GM15510 (cell line): Measurements from ENCODE around the gene SMU1.

ENCODE experiments used
- POLR2A ChIP-seq: IDR thresholded peaks from 3 replicates; pipeline ENCODE4 v1.6.1; 2011; ENCODE audit warnings: borderline replicate concordance; ENCODE audit not compliant: insufficient read length; ENCODE audit errors: extremely low read depth

SMU1 gene

DNA sequence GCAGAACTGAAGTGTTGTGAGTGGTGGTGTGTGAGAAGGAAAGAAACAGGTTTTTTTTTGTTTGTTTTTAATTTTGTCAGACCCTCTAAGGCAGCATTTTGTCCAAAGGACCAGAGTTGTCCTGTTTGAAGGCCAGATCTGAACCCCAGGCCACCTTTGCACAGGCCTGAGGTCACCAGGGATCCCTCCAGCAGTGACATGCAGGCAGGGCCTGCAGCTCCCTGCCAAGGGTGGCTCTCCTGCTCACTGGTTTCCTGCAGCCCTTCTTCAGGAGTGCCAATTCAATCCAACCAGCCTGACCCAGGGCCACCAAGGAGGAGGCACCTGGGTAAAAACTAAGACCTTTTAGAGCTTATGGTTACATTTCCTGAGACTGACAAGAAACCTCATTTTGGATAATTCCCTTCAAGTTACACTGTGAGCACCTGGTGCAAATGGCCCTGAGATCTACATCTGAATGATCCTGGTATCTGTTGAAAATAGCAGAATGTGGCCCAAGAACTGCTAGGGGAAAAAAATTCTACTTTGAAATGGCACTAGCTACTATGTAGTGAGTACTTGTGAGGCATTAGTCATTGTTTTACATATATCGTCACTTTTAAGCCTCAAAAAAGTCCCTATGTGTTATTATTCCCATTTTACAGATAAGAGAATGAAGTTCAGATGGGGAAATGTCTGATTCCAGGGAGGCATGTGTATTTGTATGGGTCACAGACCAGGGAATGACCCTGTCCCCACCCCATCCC lies 33.5 kb upstream of the SMU1 start:
- TF ChIP-seq POLR2A: no peak

DNA sequence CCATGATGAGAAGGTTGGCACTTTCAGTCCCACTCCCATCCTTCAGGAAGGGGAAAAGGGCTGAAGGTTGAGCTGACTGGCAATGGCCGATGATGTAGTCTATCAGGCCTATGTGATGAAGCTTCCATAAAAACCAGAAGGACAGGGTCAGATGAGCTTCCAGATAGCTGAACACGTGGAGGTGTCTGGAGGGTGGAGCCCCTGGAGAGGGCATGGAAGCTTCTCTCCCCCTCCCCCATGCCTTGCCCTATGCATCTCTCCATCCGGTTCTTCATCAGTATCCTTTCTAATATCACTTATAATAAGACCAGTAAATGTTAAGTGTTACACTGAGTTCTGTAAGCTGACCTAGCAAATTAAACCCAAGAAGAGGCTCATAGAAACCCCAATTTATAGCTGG lies 32.6 kb upstream of the SMU1 start:
- no peak for TF ChIP-seq POLR2A

DNA sequence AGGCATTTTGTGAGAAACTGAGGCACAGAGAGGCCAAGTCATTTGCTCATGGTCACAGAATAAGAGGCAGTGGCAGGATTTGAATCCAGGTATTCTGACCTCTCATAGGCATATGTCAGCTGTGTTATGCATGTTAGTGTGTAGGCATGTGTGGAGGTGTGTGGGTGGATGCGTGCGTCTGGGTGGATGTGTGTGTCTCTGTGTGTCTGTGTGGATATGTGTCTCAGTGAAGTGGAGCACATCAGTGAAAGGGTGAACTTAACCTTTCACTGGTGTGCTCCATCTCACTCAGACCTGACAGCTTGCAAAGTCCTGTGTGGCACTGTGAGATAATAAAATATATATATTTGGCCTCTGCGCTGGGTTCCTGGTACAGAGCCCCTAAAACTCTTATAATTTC lies 32.0 kb upstream of the SMU1 start:
- no peak for TF ChIP-seq POLR2A

DNA sequence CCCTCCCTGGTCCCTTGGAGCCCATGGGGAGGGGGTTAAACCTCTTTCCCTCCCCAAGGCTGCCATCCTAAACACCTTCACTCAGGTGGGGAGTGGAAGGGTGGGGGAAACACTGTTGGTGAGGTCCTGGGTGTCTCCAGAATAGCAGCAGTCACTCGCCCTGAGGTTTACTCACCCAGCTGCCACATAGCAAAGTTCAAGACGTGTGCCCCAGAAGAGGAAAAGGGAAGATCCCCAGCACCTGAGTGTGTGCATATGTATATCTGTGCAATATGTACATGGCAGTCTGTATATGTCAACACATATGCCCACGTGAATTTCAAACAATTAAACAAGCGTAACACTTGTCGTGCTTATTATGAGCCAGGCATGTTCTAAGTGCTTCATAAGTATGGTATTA lies 31.3 kb upstream of the SMU1 start:
- TF ChIP-seq POLR2A: no peak

DNA sequence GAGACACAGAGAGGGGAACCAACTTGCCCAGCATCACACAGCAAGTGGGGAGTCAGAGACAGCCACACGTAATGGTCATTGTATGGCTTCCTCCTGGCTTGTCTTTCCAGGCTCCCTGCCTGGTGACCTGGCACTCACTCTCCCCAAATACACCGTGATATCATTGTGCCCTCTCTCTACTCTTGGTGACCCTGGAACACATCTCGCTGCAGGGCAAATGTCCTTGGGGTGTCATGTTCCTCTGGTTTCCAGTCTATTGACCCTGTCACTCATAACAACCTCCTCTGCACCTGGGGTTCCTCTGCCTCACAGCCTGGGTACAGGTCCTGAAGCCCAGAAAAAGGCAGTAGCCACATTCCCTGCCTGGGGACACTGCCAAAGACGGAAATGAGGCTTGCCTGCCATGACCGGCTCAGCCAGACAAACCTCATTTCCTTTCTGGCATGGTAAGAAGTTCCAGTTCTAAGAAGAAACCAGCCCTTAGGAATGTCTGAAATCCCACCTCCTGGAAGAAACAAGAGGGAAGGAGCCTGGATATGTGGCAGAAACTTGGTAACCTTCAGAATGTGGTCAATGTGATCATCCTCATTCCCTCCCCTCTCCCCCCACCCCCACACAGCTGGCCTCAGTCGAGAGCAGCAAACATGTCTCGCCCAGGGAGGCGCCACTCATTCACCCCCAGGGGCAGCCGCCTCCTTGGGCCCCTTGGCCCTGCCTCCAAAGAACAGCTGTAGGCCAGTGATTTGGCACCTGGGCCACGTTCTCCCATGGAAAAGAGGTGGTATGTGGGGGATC lies 30.6 kb upstream of the SMU1 start:
- no peak for TF ChIP-seq POLR2A

DNA sequence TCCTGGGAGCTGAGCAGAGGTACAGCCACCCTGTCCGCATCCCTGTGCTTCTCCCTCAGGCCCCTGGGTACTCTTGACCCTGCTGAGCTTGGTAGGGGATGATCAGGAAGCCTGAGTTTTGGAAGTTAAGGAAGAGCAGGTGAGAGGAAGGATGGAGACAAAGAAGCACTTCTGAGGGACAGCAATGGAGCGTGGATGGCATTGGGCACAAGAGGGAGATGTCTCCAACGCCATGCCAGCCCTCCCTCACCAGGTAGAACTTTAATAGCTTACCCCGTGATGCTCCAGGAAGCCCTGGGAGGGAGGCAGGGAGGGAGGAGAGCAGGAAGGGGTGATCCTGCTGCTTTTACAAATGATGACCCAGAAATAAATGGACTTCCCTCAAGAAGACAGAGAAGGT lies 29.9 kb upstream of the SMU1 start:
- TF ChIP-seq POLR2A: no peak

DNA sequence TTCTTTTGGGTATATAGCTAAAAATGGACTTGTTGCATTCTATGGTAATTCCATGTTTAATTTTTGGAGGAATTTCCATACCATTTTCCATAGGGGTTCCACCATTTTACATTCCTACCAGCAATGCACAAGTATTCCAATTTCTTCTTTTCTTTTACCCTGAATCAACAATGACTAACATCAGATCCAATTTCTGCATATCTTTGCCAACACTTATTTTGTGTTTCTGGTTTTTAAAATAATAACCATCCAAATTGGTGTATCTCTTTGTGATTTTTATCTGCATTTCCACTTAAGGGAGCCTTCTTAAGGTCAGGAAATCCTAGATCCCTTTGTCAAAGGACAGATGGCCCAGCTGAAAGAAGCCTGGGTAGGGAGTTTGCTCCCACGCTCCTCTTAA lies 29.5 kb upstream of the SMU1 start:
- TF ChIP-seq POLR2A: no peak

DNA sequence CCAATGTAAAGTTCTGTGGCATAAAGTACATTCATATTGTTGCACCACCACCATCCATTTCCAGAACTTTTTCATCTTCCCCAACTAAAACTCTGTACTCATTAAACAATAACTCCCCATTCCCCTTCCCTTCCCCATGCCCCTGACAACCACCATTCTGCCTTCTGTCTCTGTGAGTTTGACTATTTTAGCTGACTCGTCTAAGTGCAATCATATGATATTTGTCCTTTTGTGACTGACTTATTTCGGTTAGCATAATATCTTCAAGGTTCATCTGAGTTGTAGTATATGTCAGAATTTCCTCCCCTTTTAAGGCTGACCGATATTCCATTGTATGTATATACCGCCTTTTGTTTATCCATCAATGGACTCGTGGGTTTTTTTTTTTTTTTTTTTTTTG lies 29.0 kb upstream of the SMU1 start:
- no peak for TF ChIP-seq POLR2A

DNA sequence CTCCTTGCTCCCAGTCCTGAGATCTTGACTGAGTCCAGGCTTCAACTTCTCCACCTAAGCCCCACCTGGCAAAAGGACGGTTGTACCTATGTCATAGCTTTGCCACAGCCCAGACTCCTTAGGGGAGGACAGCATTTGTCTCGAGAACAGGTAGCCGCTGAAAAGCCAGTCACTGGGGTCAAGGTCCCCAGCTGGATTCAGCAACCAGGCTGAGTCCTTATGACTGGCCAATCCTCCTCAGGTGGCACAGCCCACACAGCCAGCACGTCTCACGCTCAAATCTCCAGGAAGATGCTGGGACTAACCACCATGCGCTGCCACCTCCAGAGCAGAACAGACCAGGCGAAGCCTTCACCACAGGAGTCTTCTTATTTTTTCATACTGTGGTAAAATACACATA lies 27.9 kb upstream of the SMU1 start:
- no peak for TF ChIP-seq POLR2A

DNA sequence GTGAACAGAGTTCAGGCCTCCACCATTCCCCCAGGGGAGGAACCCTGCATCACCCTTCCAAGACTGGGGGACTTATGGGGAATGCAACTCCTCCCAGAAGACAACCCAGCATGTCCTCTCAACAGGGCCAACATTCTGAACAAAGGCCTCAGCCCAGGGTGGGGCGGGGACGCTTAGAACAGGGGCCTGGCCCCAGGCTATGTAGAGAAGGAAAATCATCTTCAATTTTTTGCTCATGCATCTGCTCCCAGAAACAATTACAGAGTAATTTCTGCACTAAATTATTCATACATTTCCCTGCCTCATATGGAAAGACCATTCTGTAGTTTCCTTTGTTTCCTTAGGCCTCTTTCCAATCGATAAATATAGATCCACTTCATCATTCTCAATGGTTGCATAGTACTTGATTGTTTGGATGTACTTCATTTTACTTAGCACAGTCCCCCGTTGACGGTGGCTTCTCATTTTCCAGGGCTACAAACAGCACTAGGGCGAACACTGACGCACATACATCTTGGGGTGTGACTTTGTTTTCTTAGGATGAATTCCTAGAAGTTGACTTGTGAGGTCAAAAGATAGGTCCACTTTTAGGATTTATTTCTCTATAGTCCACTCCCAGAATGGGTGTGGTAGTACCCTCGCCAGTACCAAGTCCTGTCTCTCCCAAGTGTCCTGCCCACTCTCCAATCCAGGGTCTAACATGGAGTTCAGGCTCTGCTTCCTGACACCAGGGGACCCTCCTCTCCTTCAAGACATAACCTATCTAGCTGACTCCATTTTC lies 27.2 kb upstream of the SMU1 start:
- no peak for TF ChIP-seq POLR2A

DNA sequence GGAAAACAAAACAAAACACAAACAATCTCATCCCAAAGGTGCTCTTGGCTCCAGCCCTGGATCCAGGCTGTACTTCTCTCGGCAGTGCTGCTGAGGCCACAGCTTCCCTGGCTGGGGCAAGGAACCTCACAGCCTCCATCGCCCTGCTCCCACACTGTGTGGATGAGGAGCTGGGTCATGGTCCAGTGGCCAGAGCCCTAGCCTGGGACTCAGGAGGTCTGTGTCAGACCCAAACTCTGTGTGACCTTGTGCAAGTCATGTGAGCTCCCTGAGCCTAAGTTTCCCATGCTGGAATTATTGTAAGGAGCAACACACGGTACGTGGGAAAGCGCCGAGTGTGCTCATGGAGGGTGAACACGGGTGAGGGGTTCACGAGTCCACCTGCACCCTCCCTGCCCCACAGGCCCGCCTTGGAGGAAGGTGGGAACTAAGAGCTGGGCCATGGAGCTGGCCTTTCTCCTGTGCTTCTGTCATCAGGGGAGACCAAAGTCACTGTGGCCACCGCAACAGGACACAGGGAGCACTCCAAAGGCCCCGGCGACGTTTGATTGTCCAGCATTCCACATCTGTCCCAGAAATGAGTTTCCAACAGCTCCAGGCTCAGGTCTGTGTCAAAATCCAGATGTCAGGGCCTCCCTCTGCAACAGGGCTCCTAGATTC lies 26.2 kb upstream of the SMU1 start:
- TF ChIP-seq POLR2A: no peak

DNA sequence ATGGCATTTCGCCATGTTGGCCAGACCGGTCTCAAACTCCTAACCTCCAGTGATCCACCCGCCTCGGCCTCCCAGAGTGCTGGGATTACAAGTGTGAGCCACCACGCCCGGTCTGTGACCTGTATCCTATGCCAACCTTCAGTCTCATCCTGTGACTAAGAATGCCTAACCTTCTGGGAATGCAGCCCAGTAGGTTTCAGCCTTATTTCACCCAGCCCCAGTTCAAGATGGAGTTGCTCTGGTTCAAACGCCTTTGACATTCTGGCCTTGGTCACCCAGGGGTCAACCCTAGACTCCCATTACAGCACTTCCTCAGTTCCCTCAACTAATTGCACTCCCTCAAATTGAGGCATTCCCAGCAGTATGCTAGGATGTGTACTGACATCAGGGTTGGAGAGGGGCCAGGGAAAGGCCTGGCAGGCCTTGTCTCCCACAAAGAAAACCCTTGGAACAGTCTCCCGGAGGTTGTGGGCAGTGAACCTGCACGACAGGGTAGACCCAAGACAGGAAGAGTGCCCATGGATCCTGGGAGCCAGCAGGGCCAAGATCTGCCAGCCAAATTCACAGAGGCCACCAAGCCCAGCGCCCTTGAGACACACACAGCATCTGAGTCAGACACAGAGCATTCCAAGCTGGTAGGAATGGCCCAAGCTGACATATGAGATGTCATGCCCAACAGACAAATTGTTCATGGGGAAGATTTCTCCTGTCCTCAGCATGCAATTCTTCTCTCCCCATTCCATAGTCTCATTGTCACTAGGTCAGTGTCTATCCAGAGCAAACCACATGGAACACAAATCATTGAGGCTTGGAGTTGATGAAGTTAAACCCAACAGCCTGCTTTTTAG lies 24.9 kb upstream of the SMU1 start:
- no peak for TF ChIP-seq POLR2A

DNA sequence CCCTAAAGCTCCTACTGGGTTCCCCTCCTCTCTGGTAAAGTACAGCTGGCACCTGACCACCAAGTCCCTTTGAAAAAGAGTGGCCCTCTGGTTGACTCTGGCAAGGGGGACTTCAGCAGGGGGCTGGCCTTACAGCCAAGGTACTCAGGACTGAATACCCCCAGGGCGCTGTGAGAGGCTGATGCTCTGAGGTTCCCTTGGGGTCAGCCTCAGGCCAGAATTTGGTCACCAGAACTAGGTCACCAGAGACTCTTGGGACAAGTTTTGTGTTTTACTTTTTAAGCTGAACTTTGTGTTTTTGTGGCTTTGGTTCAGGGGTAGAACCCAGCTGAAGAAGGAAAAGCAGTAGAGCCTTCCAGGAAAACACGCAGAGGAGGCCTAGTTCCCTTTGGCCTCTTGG lies 23.3 kb upstream of the SMU1 start:
- no peak for TF ChIP-seq POLR2A

DNA sequence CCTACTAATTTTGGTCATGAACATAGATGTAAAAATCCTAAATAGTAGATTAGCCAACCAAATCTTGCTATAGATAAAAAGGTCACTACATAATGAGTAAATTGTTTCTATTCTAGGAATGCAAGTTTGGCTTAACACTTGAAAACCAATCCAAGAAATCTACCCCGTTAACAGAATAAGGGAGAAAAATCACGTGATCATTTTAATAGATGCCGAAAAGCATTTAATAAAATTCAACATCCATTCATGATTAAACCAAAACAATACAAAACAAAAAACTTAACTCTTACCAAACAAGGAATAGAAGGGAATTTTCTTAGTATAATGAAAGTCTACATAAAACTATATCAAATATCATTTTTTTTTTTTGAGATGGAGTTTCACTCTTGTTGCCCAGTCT lies 20.7 kb upstream of the SMU1 start:
- TF ChIP-seq POLR2A: no peak
